Spleen (tissue), 11 donors: ENCODE results near the gene FCGBP. TPM values are rescaled to one million over a fixed set of nuclear protein-coding genes. Genes with fewer than 3 reads are reported as not detected.
"Not testable (repeated sequence)": the region's sequence is repeated elsewhere in the genome, so short reads cannot be mapped to it uniquely, and the experiment has no call there.

Source experiments
- DNase-seq: peaks from one replicate; pipeline ENCODE4 v3.0.0-alpha.2; 2020
- H3K27ac ChIP-seq, 8 donors: fragments of 200-600 bp; sonication (generic) in 7 of 8; 1 replicate in 4 of 8; 2 replicates in 4 of 8; pipeline versions ENCODE4 v1.5.0 to v1.8.0; 2016 to 2021; ENCODE audit warnings: inconsistent platforms in 4 of 8, mild to moderate bottlenecking in 4 of 8, moderate library complexity in 1 of 8
- H3K27me3 ChIP-seq, 7 donors: fragments of 200-600 bp; sonication (generic) in 6 of 7; replicated peaks in 1 of 7; 1 replicate in 4 of 7; 2 replicates in 3 of 7; pipeline versions ENCODE4 v1.5.0 to v1.8.0; 2016 to 2021; ENCODE audit warnings: inconsistent platforms in 3 of 7, mild to moderate bottlenecking in 1 of 7
- H3K36me3 ChIP-seq, 6 donors: fragments of 200-600 bp; sonication (generic) in 5 of 6; 1 replicate in 4 of 6; 2 replicates in 2 of 6; pipeline versions ENCODE4 v1.5.0 to v1.8.0; 2016 to 2021; ENCODE audit warnings: inconsistent platforms in 2 of 6
- H3K4me1 ChIP-seq, 6 donors: fragments of 200-600 bp; sonication (generic) in 5 of 6; 1 replicate in 3 of 6; 2 replicates in 3 of 6; pipeline versions ENCODE4 v1.5.0 to v1.8.0; 2016 to 2021; ENCODE audit warnings: inconsistent platforms in 3 of 6
- H3K4me3 ChIP-seq, 8 donors: fragments of 200-600 bp; sonication (generic) in 7 of 8; 1 replicate in 4 of 8; 2 replicates in 4 of 8; pipeline versions ENCODE4 v1.5.0 to v1.8.0; 2016 to 2021; ENCODE audit warnings: inconsistent platforms in 4 of 8, mild to moderate bottlenecking in 4 of 8, moderate library complexity in 2 of 8
- H3K9me3 ChIP-seq, 8 donors: fragments of 200-600 bp; sonication (generic) in 7 of 8; 1 replicate in 4 of 8; 2 replicates in 4 of 8; pipeline versions ENCODE4 v1.5.0 to v1.8.0; 2016 to 2021; ENCODE audit warnings: inconsistent platforms in 4 of 8
- POLR2AphosphoS5 ChIP-seq, 3 donors: sonication (generic); formaldehyde crosslinking; IDR thresholded peaks; one replicate each; pipeline ENCODE4 v1.5.1; 2017; ENCODE audit warnings: antibody characterized with exemption in 3 of 3
- WGBS, 5 donors: extraction: QIAGEN DNeasy Blood & Tissue Kit in 3 of 5; methylation state at CpG; one replicate each; pipeline versions ENCODE4 v1.1.5 to v1.1.7; 2013 to 2018; 5-methylcytosine and 5-hydroxymethylcytosine counted together
- intact Hi-C: fragments of 100-400 bp; cut with DNase I; formaldehyde crosslinking; loops from one replicate; pipeline ENCODE4 v1.15.0; 2023; ENCODE audit warnings: low total_unique reads
- polyA plus RNA-seq, 3 donors: library from polyadenylated mRNA; stranded (reverse); fragments of 200-250 nt; gene quantifications; one replicate each; pipeline ENCODE4 v1.2.1, GENCODE V29; 2013
- total RNA-seq, 7 donors: library from RNA; depleted of rRNA in 3 of 7; stranded (reverse); fragments of >200 nt in 3 of 7; fragmentation: NEBNext Ultra II Directional in 4 of 7; extraction: Animal tissue kit (Norgen Biotek cat#: 25700) in 4 of 7; gene quantifications; one replicate each; pipeline versions ENCODE4 v1.1.0 to v1.2.1, GENCODE V29; 2016 to 2021
- TF ChIP-seq, protein P1 (sequence below), 11 experiments: fragments of 200-600 bp in 7 of 11; fragments of 450-650 bp in 4 of 11; sonication (generic) in 4 of 11; IDR thresholded peaks in 8 of 11; conservative IDR thresholded peaks in 3 of 11; 1 replicate in 7 of 11; 2 replicates in 4 of 11; pipeline versions ENCODE4 v1.4.0 to v1.8.0; 2016 to 2021; ENCODE audit warnings: antibody characterized with exemption in 11 of 11, inconsistent platforms in 4 of 11, mild to moderate bottlenecking in 1 of 11
- donor health status: healthy with polysubstance abuse.
- donor health status: DM: no; HTN: no; CAD: no; lungs with moderate emphysema.
- donor health status: DM: no; HTN: no; CAD: no.
- donor health status: Bipolar disorder and iron deficiency.
- donor health status: healthy.
- donor health status: DM: no; HTN: no; CAD: no.
- donor health status: DM: yes; HTN: yes; CAD: no.

FCGBP gene
- total and polyA plus RNA-seq, 10 donors = 0.91 to 18.9 (median 6.9) TPM

DNA sequence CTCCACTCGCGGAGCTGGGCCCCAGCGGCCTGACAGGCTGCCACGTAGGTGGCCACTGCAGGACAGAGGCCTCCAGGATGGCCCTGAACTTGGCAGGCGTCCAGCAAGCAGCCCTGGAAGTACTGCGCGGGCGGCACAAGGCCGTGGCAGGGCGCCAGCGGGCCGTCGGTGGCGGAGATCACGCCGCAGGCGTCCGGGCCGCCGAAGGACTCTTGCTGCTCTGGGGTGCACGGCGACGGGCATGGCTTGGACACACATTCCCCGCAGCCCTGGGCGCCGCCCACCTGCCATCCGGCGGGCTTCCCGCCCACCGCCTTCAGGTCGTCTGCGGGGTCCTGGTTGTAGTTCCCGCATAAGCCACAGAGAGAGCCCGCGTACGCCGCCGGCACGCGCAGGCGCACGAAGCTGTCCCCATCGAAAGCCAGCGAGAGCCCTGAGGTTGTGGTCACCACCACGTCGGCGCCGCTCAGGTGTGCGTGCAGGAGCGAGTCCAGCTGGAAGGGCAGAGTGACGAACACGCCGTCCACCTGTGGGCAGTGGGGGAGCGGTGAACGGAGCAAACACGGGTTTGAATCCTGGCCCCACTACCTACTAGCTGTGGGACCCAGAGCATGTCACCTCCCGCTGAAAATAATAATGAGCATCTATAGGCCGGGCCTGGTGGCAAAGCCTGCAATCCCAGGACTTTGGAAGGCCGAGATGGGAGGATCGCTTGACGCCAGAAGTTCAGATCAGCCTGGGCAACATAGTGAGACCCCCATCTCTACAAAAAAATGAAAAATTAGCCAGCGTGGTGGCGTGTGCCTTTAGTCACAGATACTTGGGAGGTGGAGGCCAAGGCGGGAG, 42.6 kb downstream of the FCGBP start:
- H3K4me1 ChIP-seq = peaks cover 0 to 17% (median 8%) of the 10 kb centered on the region in 6 donors

DNA sequence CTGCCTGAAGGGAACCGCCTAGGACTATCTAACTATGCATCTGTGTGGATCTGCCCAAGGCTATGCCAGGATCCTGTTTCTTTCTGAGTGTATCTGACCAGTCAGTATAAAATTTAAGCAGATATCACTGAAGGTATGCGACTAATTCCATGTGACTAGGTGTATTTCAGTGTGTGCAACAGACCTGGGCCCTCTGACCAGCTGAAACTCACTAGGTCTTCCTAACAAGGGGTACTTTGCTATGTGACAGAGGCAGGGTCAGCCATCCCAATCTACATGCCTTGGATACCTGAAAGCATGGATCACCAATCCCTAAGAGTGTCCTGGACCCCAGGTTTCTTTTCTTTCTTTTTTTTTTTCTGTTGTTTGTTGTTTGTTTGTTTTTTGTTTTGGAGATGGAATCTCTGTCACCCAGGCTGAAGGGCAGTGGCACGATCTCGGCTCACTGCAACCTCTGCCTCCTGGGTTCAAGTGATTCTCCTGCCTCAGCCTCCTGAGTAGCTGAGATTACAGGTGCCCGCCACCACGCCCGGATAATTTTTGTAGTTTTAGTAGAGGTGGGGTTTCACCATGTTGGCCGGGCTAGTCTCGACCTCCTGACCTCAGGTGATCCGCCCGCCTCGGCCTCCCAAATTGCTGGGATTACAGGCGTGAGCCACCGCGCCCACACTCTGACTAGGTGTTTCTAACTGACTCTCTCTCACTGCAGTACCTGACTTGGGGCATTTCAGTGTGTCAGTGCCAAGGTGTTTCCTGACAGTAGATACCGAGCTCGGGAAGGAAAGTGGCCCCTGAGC, 43.5 kb downstream of the FCGBP start:
- Histone ChIP-seq H3K4me3 (peak overlapping the region in 1 of 8 donors; percentile 36), H3K27ac (peak overlapping the region in 6 of 8 donors; percentile 8 to 57 (median 38)), H3K4me1 (peaks cover 0 to 17% (median 8%) of the 10 kb centered on the region in 6 donors), H3K36me3 (peaks cover 0 to 18% (median 0%) of the 10 kb centered on the region in 6 donors), H3K9me3 (no peaks in the 10 kb centered on the region), H3K27me3 (peaks cover 0 to 12% (median 3%) of the 10 kb centered on the region in 7 donors)
- WGBS, 5 donors = 74 to 80% (median 77%) methylated on average over 17 of the region's 17 CpGs
- peak; percentile 74 for DNase-seq
- TF ChIP-seq, protein P1, sequence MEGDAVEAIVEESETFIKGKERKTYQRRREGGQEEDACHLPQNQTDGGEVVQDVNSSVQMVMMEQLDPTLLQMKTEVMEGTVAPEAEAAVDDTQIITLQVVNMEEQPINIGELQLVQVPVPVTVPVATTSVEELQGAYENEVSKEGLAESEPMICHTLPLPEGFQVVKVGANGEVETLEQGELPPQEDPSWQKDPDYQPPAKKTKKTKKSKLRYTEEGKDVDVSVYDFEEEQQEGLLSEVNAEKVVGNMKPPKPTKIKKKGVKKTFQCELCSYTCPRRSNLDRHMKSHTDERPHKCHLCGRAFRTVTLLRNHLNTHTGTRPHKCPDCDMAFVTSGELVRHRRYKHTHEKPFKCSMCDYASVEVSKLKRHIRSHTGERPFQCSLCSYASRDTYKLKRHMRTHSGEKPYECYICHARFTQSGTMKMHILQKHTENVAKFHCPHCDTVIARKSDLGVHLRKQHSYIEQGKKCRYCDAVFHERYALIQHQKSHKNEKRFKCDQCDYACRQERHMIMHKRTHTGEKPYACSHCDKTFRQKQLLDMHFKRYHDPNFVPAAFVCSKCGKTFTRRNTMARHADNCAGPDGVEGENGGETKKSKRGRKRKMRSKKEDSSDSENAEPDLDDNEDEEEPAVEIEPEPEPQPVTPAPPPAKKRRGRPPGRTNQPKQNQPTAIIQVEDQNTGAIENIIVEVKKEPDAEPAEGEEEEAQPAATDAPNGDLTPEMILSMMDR (IDR thresholded peaks at IDR 0.05 in 8 of 11, conservative IDR thresholded peaks at IDR 0.05 in 3 of 11) = no peak
- intact Hi-C loops = loop anchor here (5.0 kb wide), 1 partner anchor 81 kb away; the partner anchor contains the start of gene PSMC4

More for the DNA sequence above, 42.6 kb downstream of the FCGBP start:
- Histone ChIP-seq H3K27ac (peak overlapping the region in 6 of 8 donors; percentile 8 to 57 (median 42)), H3K36me3 (peaks cover 0 to 18% (median 0%) of the 10 kb centered on the region in 6 donors), H3K4me3 (peak overlapping the region in 2 of 8 donors; percentile 4 to 36), H3K27me3 (peaks cover 0 to 12% (median 3%) of the 10 kb centered on the region in 7 donors)
- 46 to 79% (median 61%) methylated on average over 50 to 64 of the region's 64 CpGs for WGBS, 5 donors
- DNase-seq = peak; percentile 90
- peak; percentile 86 to 96 (median 92) for TF ChIP-seq POLR2AphosphoS5 (IDR thresholded peaks at IDR 0.05)
- TF ChIP-seq, protein P1 (IDR thresholded peaks at IDR 0.05 in 8 of 11, conservative IDR thresholded peaks at IDR 0.05 in 3 of 11) = peak in 5 of 11 experiments; percentile 13 to 25 (median 21)
- H3K9me3 ChIP-seq = not testable (repeated sequence)
- intact Hi-C loops = loop anchor here (5.0 kb wide), 1 partner anchor 80 kb away; the partner anchor contains the start of gene PSMC4

DNA sequence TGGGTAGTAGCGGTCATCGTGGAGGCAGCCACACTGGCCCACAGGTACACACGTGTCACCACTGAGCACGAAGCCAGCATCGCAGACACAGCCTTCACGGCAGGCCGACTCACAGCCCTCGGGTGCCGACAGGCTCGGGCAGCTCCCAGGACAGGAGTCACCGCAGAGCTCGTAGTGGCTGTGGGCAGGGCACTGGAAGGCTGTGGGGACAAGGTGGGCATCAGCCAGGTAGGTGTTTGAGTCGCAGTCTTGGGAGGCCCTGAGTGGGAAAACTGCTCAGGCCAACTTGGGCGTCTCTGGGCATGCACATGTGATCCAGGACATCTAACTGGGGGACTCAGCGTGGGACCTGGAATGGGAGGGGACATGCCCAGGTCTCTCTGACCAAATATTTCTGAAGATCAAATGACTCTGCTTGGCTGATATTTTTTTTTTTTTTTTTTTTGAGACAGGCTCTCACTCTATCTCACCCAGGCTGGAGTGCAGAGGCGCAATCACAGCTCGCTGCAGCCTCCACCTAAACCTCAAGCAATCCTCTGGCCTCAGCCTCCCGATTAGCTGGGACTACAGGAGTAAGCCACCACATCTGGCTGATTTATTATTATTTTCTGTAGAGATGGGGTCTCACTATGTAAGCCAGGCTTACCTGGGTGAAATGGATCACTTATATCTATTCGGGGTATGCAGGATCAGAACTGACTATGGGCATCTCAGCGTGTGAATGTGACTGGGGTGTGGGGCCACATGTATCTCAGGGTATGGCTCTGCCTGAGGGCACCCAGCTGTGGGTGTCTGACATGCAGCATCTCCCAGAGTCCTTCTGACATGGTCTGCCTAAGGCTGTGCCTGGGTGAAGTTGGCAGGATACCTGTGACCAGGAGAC, 44.3 kb downstream of the FCGBP start:
- intact Hi-C loops = loop anchor here (5.0 kb wide), 1 partner anchor 82 kb away; the partner anchor contains the start of gene PSMC4
- WGBS, 5 donors = 89 to 95% (median 92%) methylated on average over 18 of the region's 20 CpGs

DNA sequence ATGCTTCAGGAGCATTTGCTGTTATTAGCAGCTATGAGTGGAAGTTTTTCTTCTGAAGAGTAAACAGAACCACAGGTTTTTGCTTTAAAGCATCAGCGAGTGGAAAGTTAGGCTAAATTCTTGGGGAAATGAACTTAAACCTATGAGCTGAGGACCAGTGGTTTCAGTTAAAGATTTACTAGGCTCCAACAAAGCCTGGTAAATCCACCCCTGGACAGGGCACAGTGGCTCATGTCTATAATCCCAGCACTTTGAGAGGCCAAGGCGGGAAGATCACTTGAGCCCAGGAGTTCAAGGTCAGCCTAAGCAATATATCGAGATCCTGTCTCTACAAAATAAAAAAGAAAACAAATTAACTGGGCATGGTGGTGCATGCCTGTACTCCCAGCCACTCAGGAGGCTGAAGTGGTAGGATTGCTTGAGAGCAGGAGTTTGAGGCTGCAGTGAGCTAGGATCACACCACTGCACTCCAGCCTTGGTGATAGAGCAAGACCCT, 46.9 kb downstream of the FCGBP start:
- WGBS, 5 donors = 33 to 77% (median 56%) methylated on average over 2 to 3 of the region's 3 CpGs
- Histone ChIP-seq H3K27me3 (peaks cover 0 to 11% (median 3%) of the 10 kb centered on the region in 7 donors), H3K4me1 (peaks cover 0 to 17% (median 8%) of the 10 kb centered on the region in 6 donors), H3K36me3 (peaks cover 0 to 18% (median 0%) of the 10 kb centered on the region in 6 donors)
- H3K27ac ChIP-seq, H3K9me3 ChIP-seq, intact Hi-C loops, H3K4me3 ChIP-seq, DNase-seq: not testable (repeated sequence)

More for the DNA sequence above, 44.3 kb downstream of the FCGBP start:
- peaks cover 0 to 12% (median 3%) of the 10 kb centered on the region in 7 donors for H3K27me3 ChIP-seq
- H3K27ac ChIP-seq, H3K9me3 ChIP-seq, H3K4me3 ChIP-seq: not testable (repeated sequence)
- H3K4me1 ChIP-seq = peaks cover 0 to 17% (median 8%) of the 10 kb centered on the region in 6 donors
- DNase-seq = peak; percentile 77
- H3K36me3 ChIP-seq = peaks cover 0 to 18% (median 0%) of the 10 kb centered on the region in 6 donors

- peak; percentile 53 for DNase-seq
- H3K4me1 ChIP-seq, H3K27me3 ChIP-seq, H3K9me3 ChIP-seq, H3K27ac ChIP-seq, intact Hi-C loops, H3K36me3 ChIP-seq, H3K4me3 ChIP-seq: not testable (repeated sequence)
- WGBS, 5 donors = 83 to 92% (median 89%) methylated on average over 8 to 24 of the region's 30 CpGs
These were observed 48.4 kb downstream of the FCGBP start for GRCh38 chr19:39885821-39886554.

GRCh38 chr19:39884721-39885120, 49.7 kb downstream of the FCGBP start:
- H3K4me3 ChIP-seq, H3K27ac ChIP-seq, H3K36me3 ChIP-seq, H3K27me3 ChIP-seq, H3K9me3 ChIP-seq, intact Hi-C loops, H3K4me1 ChIP-seq: not testable (repeated sequence)
- DNase-seq = peak; percentile 61
- 74 to 92% (median 78%) methylated on average over 3 to 6 of the region's 9 CpGs for WGBS, 5 donors
